Thyroid gland (tissue), 4 donors: ENCODE measurements around the gene TFAP2D. TPM values are rescaled to one million over a fixed set of nuclear protein-coding genes. Genes with fewer than 3 reads are reported as not detected.

Experiments
- DNase-seq, 2 donors: peaks; one replicate each; pipeline ENCODE4 v3.0.0-alpha.2; 2019
- H3K27ac ChIP-seq, 3 donors: fragments of 200-600 bp; sonication (generic); 1 replicate in 2 of 3; 2 replicates in 1 of 3; pipeline ENCODE4 v1.5.1; 2016 to 2019; ENCODE audit warnings: mild to moderate bottlenecking in 1 of 3, moderate library complexity in 1 of 3
- H3K27me3 ChIP-seq: fragments of 200-600 bp; sonication (generic); one replicate; pipeline ENCODE4 v1.5.1; 2019
- H3K36me3 ChIP-seq, 2 donors: fragments of 200-600 bp; sonication (generic); one replicate each; pipeline ENCODE4 v1.5.1; 2016 to 2019
- H3K4me1 ChIP-seq, 2 donors: fragments of 200-600 bp; sonication (generic); one replicate each; pipeline ENCODE4 v1.5.1; 2017 to 2019
- H3K4me3 ChIP-seq, 3 donors: fragments of 200-600 bp; sonication (generic); replicated peaks in 1 of 3; 1 replicate in 2 of 3; 2 replicates in 1 of 3; pipeline ENCODE4 v1.5.1; 2016; ENCODE audit warnings: mild to moderate bottlenecking in 1 of 3
- H3K9me3 ChIP-seq: fragments of 200-600 bp; sonication (generic); one replicate; pipeline ENCODE4 v1.5.1; 2017
- CTCF ChIP-seq, 6 experiments: fragments of 200-600 bp in 3 of 6; fragments of 450-650 bp in 3 of 6; sonication (generic) in 3 of 6; IDR thresholded peaks; one replicate each; pipeline ENCODE4 v1.5.1; 2016 to 2019; ENCODE audit warnings: antibody characterized with exemption in 6 of 6, mild to moderate bottlenecking in 2 of 6, inconsistent platforms in 1 of 6, moderate library complexity in 1 of 6
- POLR2A ChIP-seq, 2 donors: fragments of 450-650 bp; IDR thresholded peaks; one replicate each; pipeline ENCODE4 v1.6.1; 2017; ENCODE audit warnings: antibody characterized with exemption in 2 of 2, mild to moderate bottlenecking in 2 of 2, moderate library complexity in 1 of 2
- WGBS, 2 donors: methylation state at CpG; one replicate each; pipeline ENCODE4 v1.1.5; 2017; 5-methylcytosine and 5-hydroxymethylcytosine counted together
- intact Hi-C: fragments of 100-400 bp; cut with DNase I; formaldehyde crosslinking; loops from one replicate; pipeline ENCODE4 v1.15.1; 2023
- total RNA-seq, 4 donors: library from RNA; depleted of rRNA; stranded (reverse); fragments of >200 nt; gene quantifications; one replicate each; pipeline ENCODE4 v1.2.3, GENCODE V29; 2016

TFAP2D gene
- total RNA-seq, 4 donors from 2014 or later: not detected

DNA sequence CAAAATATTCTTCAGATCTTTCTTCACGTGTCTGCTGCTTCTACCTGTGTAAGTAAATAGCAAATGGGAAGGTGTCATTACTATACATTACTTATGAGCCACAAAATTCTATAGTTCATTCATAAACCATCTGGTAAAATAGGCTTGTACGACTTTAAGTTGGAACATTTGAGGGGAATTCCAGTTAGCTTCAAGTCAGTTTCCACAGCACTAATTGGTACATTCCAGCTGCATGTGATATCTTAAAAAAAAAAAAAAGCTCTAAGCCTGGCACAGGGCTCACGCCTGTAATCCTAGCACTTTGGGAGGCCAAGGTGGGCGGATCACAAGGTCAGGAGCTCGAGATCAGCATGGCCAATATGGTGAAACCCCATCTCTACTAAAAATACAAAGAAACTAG lies 82.2 kb downstream of the TFAP2D start:
- Histone ChIP-seq H3K9me3 (no peaks in the 10 kb centered on the region), H3K4me3 (no peak overlapping the region), H3K36me3 (no peaks in the 10 kb centered on the region), H3K27ac (no peak overlapping the region), H3K27me3 (no peaks in the 10 kb centered on the region), H3K4me1 (no peaks in the 10 kb centered on the region)
- TF ChIP-seq POLR2A (IDR thresholded peaks at IDR 0.05): no peak
- TF ChIP-seq CTCF (IDR thresholded peaks at IDR 0.05): no peak
- intact Hi-C loops: no loop called here
- 51 to 54% methylated on average over 5 of the region's 5 CpGs for WGBS, 2 donors
- DNase-seq: no peak

DNA sequence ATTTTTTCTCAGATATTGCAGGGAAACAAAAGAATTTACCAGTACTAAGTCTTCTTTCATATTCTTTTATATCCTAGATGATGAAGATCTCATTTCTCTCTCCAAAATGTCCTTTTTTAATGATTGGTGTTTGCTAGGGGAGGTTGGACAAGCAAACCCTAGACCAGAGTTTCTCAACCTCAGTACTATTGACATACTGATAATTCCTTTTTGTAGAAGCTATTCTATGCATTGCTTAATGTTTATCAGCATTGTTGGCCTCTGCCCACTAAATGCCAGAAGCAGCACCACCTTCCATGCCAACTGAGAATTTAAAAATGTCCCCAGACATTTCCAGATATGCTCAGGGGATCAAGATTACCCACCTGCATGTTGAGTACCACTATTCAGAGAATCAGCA lies 91.0 kb downstream of the TFAP2D start:
- intact Hi-C loops: no loop called here
- H3K36me3 ChIP-seq: no peaks in the 10 kb centered on the region
- no peaks in the 10 kb centered on the region for H3K9me3 ChIP-seq
- DNase-seq: no peak
- no peak overlapping the region for H3K27ac ChIP-seq
- H3K27me3 ChIP-seq: no peaks in the 10 kb centered on the region
- no peak overlapping the region for H3K4me3 ChIP-seq
- TF ChIP-seq CTCF (IDR thresholded peaks at IDR 0.05) (no peak), POLR2A (IDR thresholded peaks at IDR 0.05) (no peak)
- no peaks in the 10 kb centered on the region for H3K4me1 ChIP-seq

DNA sequence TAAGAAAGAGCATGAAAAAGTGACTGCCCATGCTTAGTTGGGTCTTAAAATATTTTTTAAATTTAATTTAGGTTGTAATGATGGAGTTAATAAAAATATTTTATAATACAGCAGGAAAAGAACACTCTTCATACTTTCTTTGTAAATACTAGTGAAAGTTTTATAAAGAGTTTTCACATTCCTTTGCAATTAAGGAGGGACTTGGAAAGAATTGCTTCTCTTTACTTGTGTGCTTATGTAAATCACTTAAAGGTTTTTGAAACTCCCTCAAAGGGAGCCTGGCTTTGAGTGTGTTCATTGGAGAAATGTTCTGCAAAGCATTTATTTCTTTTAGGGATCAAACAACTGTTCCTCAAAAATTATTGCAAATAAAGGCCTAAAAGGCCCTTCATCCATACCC lies 93.7 kb downstream of the TFAP2D start:
- no peak for DNase-seq
- no peak for TF ChIP-seq POLR2A (IDR thresholded peaks at IDR 0.05)
- TF ChIP-seq CTCF (IDR thresholded peaks at IDR 0.05): no peak

GRCh38 chr6:50815436-50816114 lies 102.2 kb downstream of the TFAP2D start:
- no peak for DNase-seq
- Histone ChIP-seq H3K27me3 (peaks cover 24% of the 10 kb centered on the region), H3K36me3 (no peaks in the 10 kb centered on the region), H3K4me1 (peaks cover 10 to 15% of the 10 kb centered on the region in 2 donors), H3K4me3 (peak overlapping the region in 1 of 3 donors; percentile 8), H3K27ac (no peak overlapping the region), H3K9me3 (no peaks in the 10 kb centered on the region)
- intact Hi-C loops: loop anchor here (10.0 kb wide), 1 partner anchor 1209 kb away; no protein-coding TSS in a partner anchor
- TF ChIP-seq CTCF (IDR thresholded peaks at IDR 0.05) (no peak), POLR2A (IDR thresholded peaks at IDR 0.05) (no peak)
- 7 to 10% methylated on average over 16 of the region's 16 CpGs for WGBS, 2 donors

More for the DNA sequence above, 93.7 kb downstream of the TFAP2D start:
- intact Hi-C loops: no loop called here
- H3K27ac ChIP-seq: no peak overlapping the region
- H3K27me3 ChIP-seq: no peaks in the 10 kb centered on the region
- H3K4me1 ChIP-seq: no peaks in the 10 kb centered on the region
- H3K9me3 ChIP-seq: no peaks in the 10 kb centered on the region
- no peak overlapping the region for H3K4me3 ChIP-seq
- no peaks in the 10 kb centered on the region for H3K36me3 ChIP-seq

DNA sequence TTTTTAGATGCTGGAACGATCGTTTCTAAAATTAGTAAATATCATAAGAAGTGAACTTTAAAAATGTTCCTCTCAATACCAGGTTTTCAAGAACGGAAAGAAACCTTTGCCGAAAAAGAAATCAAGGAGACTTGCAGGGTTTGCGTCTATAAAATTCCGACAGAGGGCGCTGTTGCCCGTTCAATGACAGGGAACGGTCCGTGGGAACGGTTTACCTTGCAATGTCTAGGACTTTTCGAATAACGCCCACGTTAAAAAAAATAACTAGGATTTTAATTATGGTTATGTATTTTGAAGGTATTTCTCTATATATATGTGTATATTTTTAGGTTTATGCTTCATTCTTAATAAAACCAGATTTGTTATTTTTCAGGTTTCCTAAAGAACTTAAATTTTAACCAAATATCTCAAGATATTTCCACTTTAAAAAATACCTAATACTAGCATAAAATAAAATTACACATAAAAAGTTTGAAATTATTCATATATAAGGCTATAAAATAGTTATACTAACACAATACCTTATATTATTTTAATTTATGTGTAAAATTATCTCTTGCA lies 102.9 kb downstream of the TFAP2D start:
- Histone ChIP-seq H3K27me3 (peaks cover 25% of the 10 kb centered on the region), H3K27ac (no peak overlapping the region), H3K36me3 (no peaks in the 10 kb centered on the region), H3K4me1 (peaks cover 10 to 15% of the 10 kb centered on the region in 2 donors), H3K4me3 (peak overlapping the region in 1 of 3 donors; percentile 8), H3K9me3 (no peaks in the 10 kb centered on the region)
- WGBS, 2 donors: 1 to 2% methylated on average over 14 of the region's 14 CpGs
- peak; percentile 58 to 72 for DNase-seq
- TF ChIP-seq CTCF (IDR thresholded peaks at IDR 0.05) (peak; percentile 40 to 84 (median 67)), POLR2A (IDR thresholded peaks at IDR 0.05) (no peak)
- intact Hi-C loops: loop anchor here (10.0 kb wide), 1 partner anchor 1209 kb away; no protein-coding TSS in a partner anchor
